Stimulated activated CD8-positive, alpha-beta memory T cell treated with anti-CD3 and anti-CD28 coated beads, Interleukin-12 subunit alpha, Interleukin-12 subunit beta, amount 100 ng/mL, for 1 hour (primary cell): ENCODE data around the gene C7orf57.
"Not testable (repeated sequence)": the region's sequence is repeated elsewhere in the genome, so short reads cannot be mapped to it uniquely, and the experiment has no call there.

Source experiments
- DNase-seq: peaks from one replicate; pipeline ENCODE4 v3.0.0-alpha.2; 2020; ENCODE audit warnings: low read depth

The C7orf57 gene

GRCh38 chr7:48035967-48036478, 680 bp downstream of the C7orf57 start:
- DNase-seq = no peak

DNA sequence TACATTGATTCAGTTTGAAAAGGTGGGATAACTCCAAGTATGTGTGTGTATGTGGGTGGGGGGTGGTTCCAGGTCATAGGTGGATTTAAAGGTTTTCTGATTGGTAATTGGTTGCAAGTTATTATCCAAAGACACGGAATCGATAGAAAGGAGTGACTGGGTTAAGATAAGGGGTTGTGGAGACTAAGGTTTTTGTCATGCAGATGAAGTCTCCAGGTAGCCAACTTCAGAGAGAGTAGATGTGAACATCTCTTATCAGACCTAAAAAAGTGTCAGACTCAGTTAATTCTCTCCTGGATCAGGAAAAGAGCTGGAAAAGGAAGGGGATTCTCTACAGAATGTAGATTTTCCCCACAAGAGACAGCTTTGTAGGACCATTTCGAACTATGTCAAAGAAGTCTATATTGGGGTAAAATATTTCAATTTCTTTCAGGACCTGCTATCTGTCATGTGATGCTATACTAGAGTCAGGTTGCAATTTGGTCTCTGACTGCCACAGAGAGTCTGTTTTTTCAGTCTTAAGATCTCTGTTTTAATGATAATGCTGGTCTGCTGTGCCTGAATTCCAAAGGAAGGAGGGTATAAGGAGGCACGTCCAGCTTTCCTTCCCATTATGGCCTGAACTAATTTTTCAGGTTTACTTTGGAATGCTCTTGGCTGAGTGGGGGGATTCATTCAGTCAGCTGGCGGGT, 3.6 kb downstream of the C7orf57 start:
- no peak for DNase-seq

- no peak for DNase-seq
Measured at GRCh38 chr7:48040944-48041652, 5.8 kb downstream of the C7orf57 start.

DNA sequence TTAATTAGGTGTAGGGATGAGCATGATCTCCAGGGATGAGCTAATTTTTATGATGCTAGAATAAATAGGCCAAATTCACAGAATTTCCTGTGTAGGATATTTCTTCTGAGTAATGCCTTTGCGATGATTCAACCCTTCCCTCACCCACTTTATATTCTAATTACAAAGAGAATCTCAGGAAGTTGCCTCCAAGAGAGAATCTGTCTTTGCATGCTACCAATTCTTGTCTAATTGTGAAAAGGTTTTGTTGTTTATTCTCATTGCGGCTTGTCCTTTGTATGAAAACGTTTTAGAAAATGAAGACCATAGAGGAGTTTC, 6.3 kb downstream of the C7orf57 start:
- DNase-seq = no peak

DNA sequence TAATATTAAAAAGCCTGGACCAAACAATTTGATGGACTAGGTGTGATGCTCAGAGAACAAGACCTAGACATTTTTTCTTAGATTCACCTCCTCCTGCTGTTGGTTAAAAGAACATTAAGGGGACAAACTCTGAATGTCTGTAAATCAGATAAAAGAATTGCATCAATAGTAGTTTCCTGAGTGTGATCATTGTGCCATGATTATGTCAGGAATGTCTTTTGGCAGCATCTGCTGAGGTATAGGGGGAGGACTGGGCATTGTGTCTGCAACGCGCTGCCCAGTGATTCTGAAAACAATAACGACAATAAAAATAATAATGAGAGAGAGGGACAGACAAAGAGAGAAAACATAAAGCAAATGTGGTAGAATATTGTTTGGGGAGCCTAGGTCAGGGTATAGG, 6.9 kb downstream of the C7orf57 start:
- no peak for DNase-seq

- no peak for DNase-seq
Measured at GRCh38 chr7:48042636-48043035, 7.3 kb downstream of the C7orf57 start.

GRCh38 chr7:48045195-48045765, 9.9 kb downstream of the C7orf57 start:
- no peak for DNase-seq

GRCh38 chr7:48046458-48046857, 11.1 kb downstream of the C7orf57 start:
- DNase-seq = no peak

DNA sequence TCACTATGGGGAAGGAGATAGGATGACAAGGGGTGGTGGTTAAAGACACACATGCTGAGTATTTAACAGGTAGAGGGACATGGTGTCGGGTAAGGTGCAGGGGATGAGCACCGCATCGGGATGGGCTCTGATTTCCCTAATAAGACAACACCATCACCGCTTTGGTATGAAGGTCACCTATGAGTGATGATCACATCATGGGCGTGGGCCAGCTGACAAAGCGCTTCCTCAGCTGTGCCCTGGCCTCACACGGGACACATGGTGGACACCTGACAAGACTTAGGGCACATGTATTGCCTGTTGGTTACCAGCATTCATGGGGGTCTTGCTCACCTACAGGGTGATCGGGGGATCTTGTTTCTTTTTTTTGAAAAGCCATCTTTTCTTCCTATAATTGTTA, 12.8 kb downstream of the C7orf57 start:
- no peak for DNase-seq

DNA sequence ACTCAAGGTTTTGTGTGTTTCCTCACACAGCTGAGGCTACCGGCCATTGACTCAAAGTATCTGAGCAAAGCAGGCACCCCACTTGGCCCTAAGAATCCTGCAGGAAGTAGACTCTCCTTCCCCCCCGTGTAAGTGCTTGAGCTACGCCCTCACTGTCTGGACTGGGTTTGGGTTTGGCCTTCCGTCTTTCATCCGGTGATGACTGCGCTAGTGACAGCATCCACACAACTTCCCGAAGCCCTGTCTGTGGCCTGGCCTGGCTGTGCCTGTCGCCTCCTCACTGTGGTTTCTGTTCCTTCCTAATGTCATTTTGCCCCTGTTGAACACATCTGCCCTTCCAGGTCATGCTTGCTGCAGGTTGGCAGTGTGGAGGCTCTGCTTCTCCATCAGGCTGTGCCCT, 14.5 kb downstream of the C7orf57 start:
- DNase-seq = no peak

DNA sequence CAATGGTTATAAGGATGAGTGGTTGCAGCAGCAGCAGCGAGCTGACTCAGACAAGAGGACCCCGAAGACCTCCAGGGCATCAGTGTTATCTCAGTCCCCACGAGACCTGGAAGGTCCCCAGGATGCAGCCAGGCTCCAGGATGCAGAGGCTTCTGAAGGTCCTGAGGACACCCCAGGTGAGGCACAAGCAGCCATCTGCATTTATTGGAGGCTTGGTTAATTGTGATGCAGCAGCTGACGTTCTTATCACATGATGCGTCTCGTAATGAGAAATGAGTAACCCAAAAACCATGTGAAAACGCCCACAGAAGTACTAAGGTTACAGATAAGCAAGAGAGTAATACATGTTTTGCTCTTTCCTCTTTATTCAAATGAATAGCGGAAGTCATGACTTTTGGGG, 17.4 kb downstream of the C7orf57 start:
- no peak for DNase-seq

DNA sequence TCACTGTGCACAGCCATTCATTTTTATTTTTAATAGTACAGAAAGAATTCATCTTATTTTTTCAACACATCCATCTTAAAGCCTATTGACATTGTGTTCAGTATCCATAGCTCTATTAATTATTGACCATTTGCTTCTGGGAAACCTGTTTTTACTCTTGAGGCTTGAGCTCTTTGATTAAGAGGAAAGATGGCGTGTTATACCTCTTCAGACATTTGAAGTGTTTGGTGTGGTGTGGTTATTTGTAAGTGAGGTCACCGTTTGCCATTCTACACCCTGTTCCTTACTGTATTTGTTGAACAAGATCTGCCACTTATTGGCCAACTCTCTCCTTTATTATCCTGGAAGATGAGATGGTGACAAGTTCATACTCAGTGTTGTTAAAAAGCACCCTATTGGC, 18.4 kb downstream of the C7orf57 start:
- DNase-seq = no peak

- DNase-seq = no peak
Measured at GRCh38 chr7:48058990-48059389, 23.6 kb downstream of the C7orf57 start.

DNA sequence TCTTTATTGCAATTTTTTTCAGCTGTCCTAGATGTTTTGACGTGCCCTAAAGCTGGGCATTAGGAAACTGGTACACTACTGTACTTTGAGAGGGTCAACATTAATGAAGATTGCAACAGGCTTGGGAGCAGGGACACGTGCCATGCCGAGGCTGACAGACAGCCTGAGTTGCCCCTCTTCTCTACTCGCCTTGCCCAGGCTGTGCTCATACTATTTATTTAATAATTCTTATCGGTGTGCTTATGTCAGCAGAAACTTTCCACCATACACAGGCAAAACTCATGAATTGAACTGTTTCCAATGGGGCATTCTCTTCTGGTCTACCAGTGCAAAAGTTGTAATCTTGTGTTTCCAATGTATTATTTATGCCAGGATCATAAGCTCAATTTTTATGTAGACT, 24.4 kb downstream of the C7orf57 start:
- no peak for DNase-seq

GRCh38 chr7:48063985-48064384, 28.6 kb downstream of the C7orf57 start:
- DNase-seq = no peak

GRCh38 chr7:48067475-48067874, 32.1 kb downstream of the C7orf57 start:
- no peak for DNase-seq

DNA sequence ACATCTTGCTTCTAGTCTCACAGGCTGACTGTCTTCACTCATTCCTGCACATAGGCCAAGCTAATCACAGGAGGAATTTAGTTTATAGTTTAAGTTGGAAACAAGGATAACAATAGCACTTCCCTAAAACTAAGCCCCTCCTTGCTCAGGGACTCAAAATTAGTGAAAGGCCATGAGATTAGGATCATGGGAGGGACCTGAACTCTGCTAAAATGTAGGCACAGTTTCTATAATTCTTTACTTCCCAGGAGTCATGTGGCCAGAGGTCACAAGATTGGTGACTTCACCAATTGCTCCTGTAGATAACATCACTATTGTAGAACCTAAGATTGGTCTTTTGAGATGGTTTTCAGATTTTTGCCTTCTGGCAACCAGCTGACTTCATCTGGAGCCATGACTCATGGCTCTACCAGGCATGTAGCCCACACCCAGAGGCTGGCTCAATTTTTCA, 38.9 kb downstream of the C7orf57 start:
- DNase-seq = no peak

DNA sequence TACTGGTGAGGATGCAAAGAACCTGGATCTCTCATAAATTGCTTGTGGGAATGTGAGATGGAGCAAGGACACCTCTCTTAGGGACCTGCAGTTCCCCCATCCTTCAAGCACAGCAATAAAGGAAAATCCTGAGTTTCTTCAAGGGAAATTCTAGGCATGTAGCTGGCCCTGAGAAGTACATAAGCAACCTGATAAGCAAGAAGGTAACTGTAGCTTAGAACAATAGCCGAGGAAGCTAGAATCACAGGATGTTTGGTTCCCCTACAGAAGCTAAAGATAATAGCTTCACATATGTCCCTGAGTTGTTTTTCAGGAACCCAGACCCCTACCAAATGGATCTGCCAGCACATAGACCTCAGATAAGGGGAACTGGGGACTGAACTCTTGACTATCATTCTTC, 42.1 kb downstream of the C7orf57 start:
- no peak for DNase-seq

DNA sequence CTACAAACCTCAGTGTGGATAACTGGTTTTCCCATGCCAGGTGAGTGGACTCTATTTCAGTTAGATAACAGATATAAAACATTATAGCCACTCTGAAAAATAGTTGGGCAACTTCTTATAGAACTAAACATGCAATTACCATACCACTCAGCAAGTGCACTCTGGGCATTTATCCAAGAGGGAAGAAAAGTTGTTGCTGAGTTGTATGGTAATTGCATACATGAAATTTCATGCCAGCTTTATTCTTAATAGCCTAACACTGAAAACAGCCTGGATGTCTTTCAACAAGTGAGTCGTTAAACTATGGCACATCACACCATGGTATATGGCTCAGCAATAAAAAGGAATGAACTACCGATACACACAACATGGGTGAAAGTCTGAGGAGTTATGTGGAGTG, 43.1 kb downstream of the C7orf57 start:
- no peak for DNase-seq

- not testable (repeated sequence) for DNase-seq
Measured at GRCh38 chr7:48082378-48082777, 47.0 kb downstream of the C7orf57 start.

GRCh38 chr7:48083114-48083830, 47.9 kb downstream of the C7orf57 start:
- DNase-seq = no peak

DNA sequence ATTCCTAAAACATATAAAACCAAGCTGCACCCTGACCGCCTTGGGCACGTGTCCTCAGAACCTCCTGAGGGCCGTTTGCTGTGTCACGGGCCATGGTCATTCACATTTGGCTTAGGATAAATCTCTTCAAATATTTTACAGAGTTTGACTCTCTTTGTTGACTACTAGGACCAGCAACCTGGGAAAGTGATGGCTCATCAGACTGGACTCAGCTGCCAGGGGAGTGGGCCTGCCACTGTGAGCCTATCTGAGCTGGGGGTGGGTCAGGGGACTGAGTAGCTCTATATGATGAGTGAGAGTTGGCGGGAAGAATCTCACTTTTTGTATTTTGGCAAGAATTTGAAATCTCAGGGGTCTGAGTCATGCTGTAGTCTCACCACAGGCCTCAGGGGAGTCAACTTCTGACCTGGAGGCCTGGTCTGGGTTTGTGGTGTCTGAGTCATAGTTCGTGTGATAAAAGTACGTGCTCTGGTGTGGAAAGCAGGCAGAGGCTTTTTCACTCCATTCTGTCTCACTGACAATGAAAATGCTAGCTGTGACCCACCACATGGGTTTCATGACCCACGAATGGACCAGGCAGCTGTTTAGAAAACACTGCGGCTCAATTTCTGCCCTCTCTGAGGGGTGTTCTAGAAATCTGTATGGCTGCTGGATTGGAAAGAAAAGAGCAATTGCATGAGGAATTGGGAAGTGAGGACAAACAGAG, 49.5 kb downstream of the C7orf57 start:
- DNase-seq = peak; percentile 60
